ENCODE results near the gene BDKRB1.
A peak's percentile ranks its signal among the peaks of the same experiment; 100 is the strongest.

BDKRB1 gene

GRCh38 chr14:96255501-96256366 is at the start of gene BDKRB1:
Gene BDKRB1 (plus strand): TSS chr14:96256210. CDS start chr14:96263683, 7,473 bp downstream.
- no peak for FAIRE-seq

GRCh38 chr14:96206461-96206860 is 49.5 kb upstream of the BDKRB1 start:
- no peak for FAIRE-seq

GRCh38 chr14:96207686-96208085 is 48.3 kb upstream of the BDKRB1 start:
- FAIRE-seq: no peak

- no peak for FAIRE-seq
Measured at GRCh38 chr14:96208739-96209138, 47.3 kb upstream of the BDKRB1 start.

GRCh38 chr14:96212140-96212539 is 43.9 kb upstream of the BDKRB1 start:
- peak; percentile 24 for FAIRE-seq

GRCh38 chr14:96212896-96213295 is 43.1 kb upstream of the BDKRB1 start:
- no peak for FAIRE-seq

- FAIRE-seq: no peak
Measured at GRCh38 chr14:96213871-96214465, 42.0 kb upstream of the BDKRB1 start.

- FAIRE-seq: no peak
Measured at GRCh38 chr14:96214793-96215192, 41.2 kb upstream of the BDKRB1 start.

- FAIRE-seq: no peak
Measured at GRCh38 chr14:96215452-96216244, 40.4 kb upstream of the BDKRB1 start.

GRCh38 chr14:96216627-96217026 is 39.4 kb upstream of the BDKRB1 start:
- FAIRE-seq: no peak

- FAIRE-seq: no peak
Measured at GRCh38 chr14:96217376-96217913, 38.6 kb upstream of the BDKRB1 start.

- FAIRE-seq: no peak
Measured at GRCh38 chr14:96221109-96221650, 34.8 kb upstream of the BDKRB1 start.

GRCh38 chr14:96221841-96222240 is 34.2 kb upstream of the BDKRB1 start:
- no peak for FAIRE-seq

- FAIRE-seq: no peak
Measured at GRCh38 chr14:96224480-96225096, 31.4 kb upstream of the BDKRB1 start.

- FAIRE-seq: no peak
Measured at GRCh38 chr14:96225213-96225612, 30.8 kb upstream of the BDKRB1 start.

GRCh38 chr14:96225745-96226151 is 30.3 kb upstream of the BDKRB1 start:
- FAIRE-seq: no peak

- FAIRE-seq: no peak
Measured at GRCh38 chr14:96227428-96227827, 28.6 kb upstream of the BDKRB1 start.

GRCh38 chr14:96229315-96229714 is 26.7 kb upstream of the BDKRB1 start:
- FAIRE-seq: no peak

- no peak for FAIRE-seq
Measured at GRCh38 chr14:96231056-96231455, 25.0 kb upstream of the BDKRB1 start.

GRCh38 chr14:96231526-96232130 is 24.4 kb upstream of the BDKRB1 start:
- FAIRE-seq: no peak

GRCh38 chr14:96232506-96232905 is 23.5 kb upstream of the BDKRB1 start:
- no peak for FAIRE-seq

GRCh38 chr14:96233661-96234060 is 22.3 kb upstream of the BDKRB1 start:
- no peak for FAIRE-seq
